Erythroblast (primary cell): ENCODE data around the gene RFX7.

Experiments used
- GATA1 ChIP-seq: IDR thresholded peaks from 2 replicates; pipeline ENCODE4 v1.6.1; 2011; ENCODE audit warnings: low read depth, mild to moderate bottlenecking, control low read depth, low read length, moderate library complexity
- POLR2A ChIP-seq: IDR thresholded peaks from 2 replicates; pipeline ENCODE4 v1.6.1; 2011; ENCODE audit warnings: mild to moderate bottlenecking, low read length

DNA sequence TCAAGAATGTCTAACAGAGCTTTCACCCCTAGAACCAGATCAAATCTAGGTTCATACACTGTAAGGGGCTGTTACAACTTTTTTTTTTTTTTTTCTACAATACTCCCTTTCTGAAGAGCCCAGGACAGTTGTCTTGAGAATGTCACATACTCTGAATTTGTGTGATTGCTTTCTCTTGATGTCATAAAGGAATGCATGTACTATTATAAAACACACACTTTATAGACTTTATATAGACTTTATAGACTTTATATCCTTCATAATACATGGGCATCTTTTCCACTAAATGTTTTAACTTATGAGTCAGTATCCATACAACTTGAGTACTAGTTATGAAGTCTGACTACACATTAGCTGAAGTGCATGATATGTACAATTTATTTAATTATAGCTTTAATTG lies 26.3 kb downstream of the RFX7 start:
- TF ChIP-seq POLR2A = no peak
- TF ChIP-seq GATA1 = no peak
